Endothelial cell of umbilical vein (primary cell): ENCODE measurements around the gene RPS21. TPM values are rescaled to one million over a fixed set of nuclear protein-coding genes. Genes with fewer than 3 reads are reported as not detected.

Experiments
- BruUV-seq: library from RNA; stranded (reverse); fragments of 400-500 nt; replicated peaks from 2 replicates; lab custom pipeline; 2021; lab: Mats Ljungman, UMichigan
- CTCF ChIA-PET: fragments of 300-600, 350-600 bp; sonication (Branson Sonifier 250); formaldehyde crosslinking; loops from one replicate; lab custom pipeline; 2021; ENCODE audit warnings: antibody characterized with exemption, inconsistent platforms; lab: Charles Lee
- POLR2A ChIA-PET: fragments of 300-600, 350-600 bp; sonication (Branson Sonifier 250); formaldehyde crosslinking; loops from one replicate; lab custom pipeline; 2021; ENCODE audit warnings: antibody characterized with exemption, inconsistent platforms; lab: Charles Lee
- DNase-seq: peaks from one replicate; pipeline ENCODE4 v3.0.0-alpha.2; 2011; ENCODE audit warnings: low read depth, low spot score
- FAIRE-seq: peaks from 2 replicates; lab custom pipeline; 2011; peaks lifted over from hg19 to GRCh38; lab: Jason Lieb, UNC
- H2AFZ ChIP-seq: 2 replicates; pipeline ENCODE4 v1.6.0; 2012; ENCODE audit warnings: low read depth, low read length, control low read depth, inconsistent platforms
- H3K27ac ChIP-seq: 2 replicates; pipeline ENCODE4 v1.5.1; 2011; ENCODE audit warnings: low read depth, mild to moderate bottlenecking, control low read depth, low read length, moderate library complexity; ENCODE audit not compliant: insufficient read depth
- H3K27me3 ChIP-seq, 2 experiments: 2 replicates each; pipeline versions ENCODE4 v1.6.0 to v1.6.1; 2011; ENCODE audit warnings: low read length in 2 of 2, mixed read lengths in 1 of 2; ENCODE audit not compliant: control insufficient read depth in 2 of 2, insufficient read depth in 2 of 2
- H3K36me3 ChIP-seq, 2 experiments: 2 replicates in 1 of 2; 3 replicates in 1 of 2; pipeline ENCODE4 v1.5.1; 2011; ENCODE audit warnings: low read length in 2 of 2, mild to moderate bottlenecking in 1 of 2, moderate library complexity in 1 of 2; ENCODE audit not compliant: control insufficient read depth in 2 of 2, insufficient read depth in 2 of 2; ENCODE audit errors: extremely low read depth in 1 of 2
- H3K4me1 ChIP-seq: 3 replicates; pipeline ENCODE4 v1.5.1; 2011; ENCODE audit warnings: mild to moderate bottlenecking, low read length; ENCODE audit not compliant: control insufficient read depth, insufficient read depth; ENCODE audit errors: extremely low read depth
- H3K4me2 ChIP-seq: 2 replicates; pipeline ENCODE4 v1.6.1; 2011; ENCODE audit warnings: low read length, control low read depth, mixed read lengths; ENCODE audit not compliant: insufficient read depth
- H3K4me3 ChIP-seq, 3 experiments: fragments of 200-600 bp in 1 of 3; sonication (generic), shearing (Covaris generic) in 1 of 3; replicated peaks in 1 of 3; 2 replicates each; pipeline ENCODE4 v1.5.1; 2011 to 2016; ENCODE audit warnings: control low read depth in 3 of 3, low read length in 3 of 3, mild to moderate bottlenecking in 2 of 3, inconsistent platforms in 1 of 3, low read depth in 1 of 3, moderate library complexity in 1 of 3; ENCODE audit not compliant: insufficient read depth in 1 of 3
- H3K79me2 ChIP-seq: 2 replicates; pipeline ENCODE4 v1.6.0; 2012; ENCODE audit warnings: low read length, inconsistent platforms; ENCODE audit not compliant: control insufficient read depth, insufficient read depth
- H3K9ac ChIP-seq: replicated peaks from 2 replicates; pipeline ENCODE3; 2011; ENCODE audit warnings: low read length, control low read depth; ENCODE audit not compliant: insufficient read depth; ENCODE audit errors: extremely low read depth
- H3K9me1 ChIP-seq: replicated peaks from 3 replicates; pipeline ENCODE4 v1.6.0; 2011; ENCODE audit warnings: mild to moderate bottlenecking, low read length; ENCODE audit not compliant: control insufficient read depth, insufficient read depth; ENCODE audit errors: extremely low read depth
- H3K9me3 ChIP-seq: replicated peaks from 2 replicates; pipeline ENCODE4 v1.5.1; 2012; ENCODE audit warnings: low read length, inconsistent platforms; ENCODE audit not compliant: control insufficient read depth, insufficient read depth
- H4K20me1 ChIP-seq: replicated peaks from 2 replicates; pipeline ENCODE3; 2011; ENCODE audit warnings: mild to moderate bottlenecking, low read length; ENCODE audit not compliant: control insufficient read depth, insufficient read depth; ENCODE audit errors: extremely low read depth
- EZH2 ChIP-seq: IDR thresholded peaks from 2 replicates; pipeline ENCODE4 v1.6.1; 2012; ENCODE audit warnings: borderline replicate concordance, low read depth, mild to moderate bottlenecking, moderate library complexity, low read length, inconsistent platforms; ENCODE audit not compliant: severe bottlenecking
- FOS ChIP-seq: IDR thresholded peaks from 2 replicates; pipeline ENCODE4 v1.6.1; 2011; ENCODE audit warnings: mild to moderate bottlenecking, low read length, moderate library complexity, borderline replicate concordance; ENCODE audit not compliant: insufficient read depth
- GATA2 ChIP-seq: IDR thresholded peaks from 2 replicates; pipeline ENCODE4 v1.7.0; 2011; ENCODE audit warnings: low read depth, mild to moderate bottlenecking, moderate library complexity, mixed read lengths, low read length; ENCODE audit not compliant: insufficient read length, insufficient read depth
- JUN ChIP-seq: IDR thresholded peaks from 2 replicates; pipeline ENCODE4 v1.6.1; 2011; ENCODE audit warnings: borderline replicate concordance, low read depth; ENCODE audit not compliant: insufficient read length, insufficient read depth
- MYC ChIP-seq: IDR thresholded peaks from one replicate; pipeline ENCODE4 v1.6.1; 2011; ENCODE audit warnings: mild to moderate bottlenecking, low read depth, low read length
- POLR2A ChIP-seq: IDR thresholded peaks from 2 replicates; pipeline ENCODE4 v1.6.1; 2012; ENCODE audit warnings: low read depth, mild to moderate bottlenecking, control low read depth, low read length
- POLR2AphosphoS5 ChIP-seq: IDR thresholded peaks from 2 replicates; pipeline ENCODE4 v1.6.1; 2012; ENCODE audit warnings: low read depth, mild to moderate bottlenecking, control low read depth, low read length, moderate library complexity; ENCODE audit not compliant: insufficient read depth
- dilution Hi-C: fragments of 300-500 bp; cut with MboI; formaldehyde crosslinking; loops from one replicate; pipeline ENCODE4 v1.15.0; 2019; ENCODE audit warnings: low sequenced_read_pairs; ENCODE audit not compliant: extremely low pct_ligation_motif_present
- intact Hi-C: fragments of 100-400 bp; cut with micrococcal nuclease; formaldehyde crosslinking; loops from one replicate; pipeline ENCODE4 v1.10.0; 2022
- polyA plus RNA-seq, 4 experiments: library from polyadenylated mRNA; depleted of rRNA in 3 of 4; stranded (reverse) in 3 of 4; unstranded in 1 of 4; fragments of >200 nt; gene quantifications; 2 replicates each; pipeline versions ENCODE4 v1.2.1 to v1.2.3, GENCODE V29; 2011 to 2012; ENCODE audit warnings: missing spikeins in 1 of 4
- total RNA-seq: library from RNA; stranded (reverse); gene quantifications from 2 replicates; pipeline ENCODE4 v1.2.3, GENCODE V29; 2021
- TF ChIP-seq, protein P1 (sequence below), 2 donors: IDR thresholded peaks; 1 replicate in 1 of 2; 2 replicates in 1 of 2; pipeline ENCODE4 v1.5.1; 2011; ENCODE audit warnings: low read length in 2 of 2, mild to moderate bottlenecking in 2 of 2, moderate library complexity in 2 of 2, control low read depth in 1 of 2, inconsistent platforms in 1 of 2, low read depth in 1 of 2; ENCODE audit not compliant: insufficient read depth in 1 of 2; ENCODE audit errors: extremely low read depth in 1 of 2
- TF ChIP-seq, protein P2 (sequence below): IDR thresholded peaks from 2 replicates; pipeline ENCODE4 v1.6.1; 2011; ENCODE audit not compliant: insufficient read depth, insufficient read length

RPS21 gene
- total and polyA plus RNA-seq, 2 donors (not counting 3 experiments of a cell fraction or from before 2014, with no cell fraction given), result 1,644 to 7,710 TPM

DNA sequence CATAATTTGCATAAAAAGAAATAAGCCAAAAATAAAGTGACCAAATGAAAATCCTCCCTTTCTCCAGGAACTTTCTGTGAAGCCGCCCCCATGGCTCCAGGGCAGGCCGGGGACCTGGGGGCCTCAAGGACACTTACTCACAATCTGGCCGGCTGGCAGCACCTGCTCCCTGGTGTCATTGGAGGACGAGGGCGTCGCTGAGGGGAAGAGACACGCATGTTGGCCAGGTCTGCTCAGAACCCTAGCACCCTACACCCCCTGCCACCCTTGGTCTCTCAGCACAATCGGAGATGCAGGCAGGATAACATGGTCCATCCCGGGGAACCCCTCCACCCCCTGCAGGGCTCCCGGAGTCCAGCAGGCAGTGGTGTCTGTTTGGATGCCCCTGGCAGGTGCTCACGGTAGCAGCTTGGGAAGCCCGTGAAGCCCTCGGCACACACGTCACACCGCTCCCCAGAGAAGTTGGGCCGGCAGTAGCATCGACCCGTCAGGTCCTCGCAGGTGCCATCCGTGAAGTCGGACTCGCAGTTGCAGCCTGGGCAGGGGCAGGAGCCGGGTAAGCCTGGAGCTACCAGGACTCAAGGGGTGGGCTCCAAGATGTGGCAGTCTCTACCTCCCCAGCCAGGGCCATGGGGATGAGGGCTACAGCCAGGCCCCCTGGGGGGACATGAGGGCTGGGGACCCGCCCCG, 41.1 kb upstream of the RPS21 start:
- Histone ChIP-seq H3K4me2 (no peak overlapping the region), H3K9ac (no peak overlapping the region), H3K27me3 (no peaks in the 10 kb centered on the region), H3K4me3 (no peak overlapping the region), H3K9me1 (no peaks in the 10 kb centered on the region), H3K27ac (no peak overlapping the region), H4K20me1 (no peaks in the 10 kb centered on the region), H3K36me3 (peaks cover 4 to 26% of the 10 kb centered on the region in 2 experiments), H3K79me2 (peaks cover 9% of the 10 kb centered on the region), H2AFZ (no peak overlapping the region), H3K4me1 (no peaks in the 10 kb centered on the region), H3K9me3 (no peaks in the 10 kb centered on the region)
- CTCF ChIA-PET, result no interaction called here
- dilution Hi-C loops, result no loop called here
- intact Hi-C loops, result no loop called here
- FAIRE-seq (no peak), DNase-seq (no peak)
- TF ChIP-seq POLR2AphosphoS5, result no peak
- TF ChIP-seq GATA2, result no peak
- TF ChIP-seq, protein P1, sequence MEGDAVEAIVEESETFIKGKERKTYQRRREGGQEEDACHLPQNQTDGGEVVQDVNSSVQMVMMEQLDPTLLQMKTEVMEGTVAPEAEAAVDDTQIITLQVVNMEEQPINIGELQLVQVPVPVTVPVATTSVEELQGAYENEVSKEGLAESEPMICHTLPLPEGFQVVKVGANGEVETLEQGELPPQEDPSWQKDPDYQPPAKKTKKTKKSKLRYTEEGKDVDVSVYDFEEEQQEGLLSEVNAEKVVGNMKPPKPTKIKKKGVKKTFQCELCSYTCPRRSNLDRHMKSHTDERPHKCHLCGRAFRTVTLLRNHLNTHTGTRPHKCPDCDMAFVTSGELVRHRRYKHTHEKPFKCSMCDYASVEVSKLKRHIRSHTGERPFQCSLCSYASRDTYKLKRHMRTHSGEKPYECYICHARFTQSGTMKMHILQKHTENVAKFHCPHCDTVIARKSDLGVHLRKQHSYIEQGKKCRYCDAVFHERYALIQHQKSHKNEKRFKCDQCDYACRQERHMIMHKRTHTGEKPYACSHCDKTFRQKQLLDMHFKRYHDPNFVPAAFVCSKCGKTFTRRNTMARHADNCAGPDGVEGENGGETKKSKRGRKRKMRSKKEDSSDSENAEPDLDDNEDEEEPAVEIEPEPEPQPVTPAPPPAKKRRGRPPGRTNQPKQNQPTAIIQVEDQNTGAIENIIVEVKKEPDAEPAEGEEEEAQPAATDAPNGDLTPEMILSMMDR (IDR thresholded peaks at IDR 0.05; ENCODE audit: extremely low read depth in 1 of 2, insufficient read depth in 1 of 2, low read depth in 1 of 2, low read length in 2 of 2), result no peak
- TF ChIP-seq FOS, result no peak
- no peak for TF ChIP-seq EZH2
- TF ChIP-seq, protein P2, sequence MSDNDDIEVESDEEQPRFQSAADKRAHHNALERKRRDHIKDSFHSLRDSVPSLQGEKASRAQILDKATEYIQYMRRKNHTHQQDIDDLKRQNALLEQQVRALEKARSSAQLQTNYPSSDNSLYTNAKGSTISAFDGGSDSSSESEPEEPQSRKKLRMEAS, result no peak
- no peak for TF ChIP-seq JUN
- TF ChIP-seq POLR2A, result no peak
- TF ChIP-seq MYC, result no peak
- POLR2A ChIA-PET, result no interaction called here
- no TSS peak for BruUV-seq
